Measurements from ENCODE around the gene RYK.

RYK gene

DNA sequence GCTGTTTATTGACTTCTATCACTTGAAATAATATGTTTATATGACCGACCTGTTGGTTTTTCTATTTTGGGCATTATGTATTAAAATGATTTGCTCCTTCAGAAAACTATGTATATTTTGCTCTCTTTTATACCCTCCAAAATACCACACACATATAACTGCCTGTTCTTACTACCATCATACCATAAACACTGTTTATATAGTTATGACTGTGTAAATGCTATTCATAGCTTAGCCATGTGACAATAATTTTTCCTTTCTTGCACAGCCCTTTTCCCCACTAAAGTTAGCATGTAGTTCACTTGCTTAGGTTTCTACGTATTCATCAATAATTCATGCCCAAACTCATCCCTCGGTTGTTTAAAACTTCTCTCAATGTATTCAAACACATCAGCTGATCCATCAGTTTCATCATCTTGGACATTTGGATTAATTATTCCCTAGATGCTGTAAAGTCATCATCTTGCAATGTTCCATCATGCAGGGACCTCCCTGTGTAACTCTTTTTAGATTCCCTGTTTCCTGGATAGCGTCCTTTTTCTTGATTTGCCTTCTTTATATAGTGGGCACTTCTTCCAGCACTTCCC, 8.2 kb upstream of the RYK start:
- FAIRE-seq (no peak), DNase-seq (ENCODE audit: insufficient read length, low spot score) (no peak)

DNA sequence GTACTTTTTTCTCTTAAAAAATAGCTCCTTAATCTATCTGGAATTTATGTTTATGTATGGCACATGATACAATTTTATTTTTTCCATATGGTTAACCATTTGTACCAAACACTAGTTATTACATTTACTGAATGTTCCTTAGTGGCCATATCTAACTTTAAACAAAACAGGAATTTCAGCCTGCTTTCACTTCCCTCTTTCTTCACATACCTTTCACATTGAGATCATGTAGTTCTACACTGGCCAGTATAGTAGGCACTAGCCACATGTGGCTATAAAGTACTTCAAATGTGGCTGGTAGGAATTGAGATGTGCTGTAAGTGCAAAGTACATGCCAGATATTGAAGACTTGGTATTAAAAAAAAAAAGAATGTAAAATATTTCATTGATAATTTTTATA, 4.7 kb upstream of the RYK start:
- no peak for DNase-seq (ENCODE audit: insufficient read length, low spot score)
- FAIRE-seq = peak; percentile 56

DNA sequence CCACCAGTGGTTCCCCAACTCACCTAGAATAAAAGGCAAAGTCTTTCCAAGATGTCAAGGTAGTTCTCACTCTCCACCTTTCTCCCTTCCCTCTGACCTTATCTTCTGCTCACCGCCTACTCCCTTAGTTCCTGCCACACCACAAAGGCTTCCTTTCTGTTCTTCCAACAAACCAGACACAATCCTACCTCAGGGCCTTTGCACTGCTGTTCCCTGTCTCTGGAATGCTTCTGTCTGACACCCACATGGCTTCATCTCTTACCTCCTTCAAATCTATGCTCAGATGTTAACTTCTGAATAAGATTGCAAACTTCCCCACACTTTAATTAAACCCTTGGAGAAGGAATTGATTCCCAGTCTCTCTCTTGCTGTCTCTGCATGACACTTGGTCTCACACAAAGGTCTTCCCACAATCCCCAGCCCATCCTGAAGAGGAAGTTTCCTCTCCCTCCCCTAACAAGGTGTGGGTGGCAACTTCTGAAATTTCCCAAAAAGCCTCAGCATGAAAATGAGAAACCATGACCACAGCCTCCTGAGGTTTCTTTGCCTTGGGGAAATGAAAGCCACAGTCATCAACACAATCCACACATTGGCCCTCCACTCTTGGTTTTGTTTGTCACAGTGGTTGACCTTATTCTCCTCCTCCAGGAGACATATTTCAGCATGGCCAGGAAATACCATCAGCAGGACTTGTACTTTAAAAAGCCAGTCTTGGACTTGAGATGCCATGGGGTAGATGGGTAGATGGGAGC, 3.0 kb upstream of the RYK start:
- FAIRE-seq (peak; percentile 89), DNase-seq (ENCODE audit: insufficient read length, low spot score) (no peak)

DNA sequence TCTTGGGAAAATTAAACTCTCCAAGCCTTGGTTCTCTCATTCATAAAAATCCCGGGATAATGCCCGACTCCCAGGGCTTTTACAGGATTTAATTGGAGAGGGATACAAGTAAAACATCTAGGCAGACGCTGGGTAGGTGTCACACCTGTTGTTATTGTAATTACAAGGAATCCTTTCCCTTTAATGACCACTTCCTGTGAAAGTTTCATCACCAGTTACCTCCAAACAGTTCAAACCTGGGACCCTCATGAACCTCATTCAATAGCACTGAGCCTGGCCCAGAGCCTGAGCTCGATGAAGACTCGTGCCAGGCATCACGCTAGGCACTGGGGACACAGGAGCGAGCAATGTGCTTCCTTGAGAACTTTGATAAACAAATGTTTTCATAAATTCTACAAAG, 2.1 kb upstream of the RYK start:
- DNase-seq (ENCODE audit: insufficient read length, low spot score) (no peak), FAIRE-seq (no peak)

DNA sequence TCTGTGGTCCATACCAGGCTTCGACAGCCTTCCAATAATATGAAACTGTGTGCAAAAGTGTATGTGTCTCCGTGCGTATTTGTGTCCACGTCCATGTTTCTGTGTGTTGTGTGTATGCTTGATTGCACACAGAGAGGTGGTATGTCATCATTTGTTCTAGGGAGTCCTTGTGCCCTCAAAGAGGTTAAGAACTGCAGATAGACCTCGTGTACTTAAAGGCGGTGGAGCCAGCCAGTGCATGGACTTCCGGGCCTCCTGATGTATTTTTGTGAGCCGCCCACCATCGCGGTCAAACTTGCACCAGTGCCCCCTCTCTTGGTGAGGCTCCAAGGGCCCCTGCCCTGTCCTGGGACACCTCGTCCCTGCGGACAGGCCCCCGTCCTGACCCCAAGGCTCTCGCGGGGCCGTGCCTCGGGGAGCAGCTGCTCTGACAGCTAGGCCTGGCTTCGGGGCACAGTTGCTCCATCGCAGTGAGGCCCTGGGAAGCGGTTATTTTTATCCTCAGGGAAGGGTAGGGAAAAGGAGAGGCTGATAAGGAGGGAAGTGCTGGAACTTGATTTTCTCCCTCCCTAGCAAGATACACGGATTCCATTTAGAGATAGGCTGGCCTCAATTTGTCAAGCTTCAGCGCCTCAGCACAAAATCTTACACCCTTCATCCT, 1.2 kb upstream of the RYK start:
- DNase-seq (ENCODE audit: insufficient read length, low spot score) = no peak
- no peak for FAIRE-seq

GRCh38 chr3:134249935-134250716, 533 bp downstream of the RYK start:
- FAIRE-seq (no peak), DNase-seq (ENCODE audit: insufficient read length, low spot score) (peak; percentile 35)

DNA sequence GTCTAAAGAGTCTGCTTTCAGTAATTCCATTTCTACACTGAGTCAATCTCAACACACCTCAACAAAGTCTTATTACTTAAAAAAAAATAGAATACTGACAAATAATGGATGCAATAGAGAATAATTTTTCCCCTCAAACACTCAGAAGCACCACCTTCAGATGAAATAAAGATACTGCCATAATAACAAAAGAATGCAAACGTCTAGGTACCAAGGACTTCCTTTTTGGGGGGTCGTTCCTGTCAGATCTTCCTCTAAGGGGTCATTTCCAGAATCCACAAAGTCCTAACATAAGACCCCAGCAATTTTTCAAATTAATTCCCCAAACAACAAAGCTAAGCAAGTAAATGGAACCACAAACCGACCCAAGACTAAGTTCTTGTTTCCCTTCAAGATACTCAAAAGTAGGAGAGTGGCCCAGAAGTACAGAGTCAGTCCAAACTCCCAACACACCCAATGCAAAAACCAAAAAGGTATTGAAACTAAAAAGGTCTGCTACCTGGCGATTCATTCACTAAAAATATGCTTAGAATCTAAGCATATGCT, 1.3 kb downstream of the RYK start:
- FAIRE-seq = peak; percentile 72
- no peak for DNase-seq (ENCODE audit: insufficient read length, low spot score)

DNA sequence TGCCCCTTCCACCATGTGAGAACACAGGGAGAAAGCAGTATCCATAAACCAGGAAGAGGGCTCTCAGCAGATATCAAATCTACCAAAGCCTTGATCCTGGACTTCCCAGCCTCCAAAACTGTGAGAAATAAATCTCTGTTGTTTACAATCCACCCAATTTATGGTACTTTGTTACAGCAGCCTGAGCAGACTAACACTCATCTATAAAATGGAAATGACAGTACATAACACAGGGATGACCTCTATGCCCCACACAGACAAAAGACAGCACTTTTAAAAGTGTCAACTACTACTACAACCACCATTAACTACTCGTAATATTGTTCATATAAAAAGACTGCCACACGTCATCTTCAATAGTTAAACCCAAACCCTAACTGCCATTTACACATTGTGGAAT, 5.7 kb downstream of the RYK start:
- FAIRE-seq (no peak), DNase-seq (ENCODE audit: insufficient read length, low spot score) (no peak)

DNA sequence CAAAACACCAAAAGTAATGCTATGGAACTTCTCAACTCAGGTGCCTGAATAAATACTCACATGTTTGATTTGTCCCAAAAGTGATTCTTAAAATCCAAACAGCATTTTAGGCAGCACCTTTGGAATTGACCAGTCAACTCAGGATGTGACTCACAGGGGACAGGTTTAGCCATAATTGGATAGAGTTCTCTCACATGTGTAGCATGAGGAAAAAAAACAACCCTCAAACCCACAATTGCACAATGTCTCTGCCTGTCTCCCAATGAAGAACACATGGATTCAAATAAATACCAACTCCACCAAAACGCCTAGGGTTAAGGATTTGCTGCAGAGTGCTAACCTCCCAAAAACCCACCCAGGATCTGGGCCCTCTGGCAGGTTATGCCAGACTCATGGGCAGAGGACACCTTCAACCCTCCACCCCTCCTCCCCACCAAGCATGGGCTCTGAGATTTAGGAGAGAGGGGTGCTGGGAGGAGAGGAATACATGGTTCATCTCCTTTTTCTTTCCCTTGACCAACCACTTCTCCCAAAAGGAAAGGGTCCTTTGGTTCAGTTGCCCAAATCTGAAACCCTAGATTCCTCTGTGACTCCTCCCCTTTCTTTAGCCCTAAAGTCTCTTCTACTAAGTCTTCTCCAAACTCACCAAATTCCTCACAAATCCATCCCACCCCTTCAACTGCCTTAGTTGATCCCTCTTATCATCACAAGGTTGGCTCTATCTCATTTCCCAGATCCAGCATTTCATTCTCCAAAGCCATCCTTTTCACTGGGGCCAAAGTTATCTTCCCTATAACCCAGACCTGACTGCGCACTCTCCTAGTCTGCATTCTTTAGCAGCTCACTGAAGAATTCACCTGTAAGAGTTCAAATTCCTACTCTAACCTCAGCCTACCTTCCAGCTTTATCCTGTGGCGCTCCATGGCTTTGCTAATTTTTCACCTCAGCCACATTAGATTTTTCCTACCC, 7.7 kb downstream of the RYK start:
- no peak for DNase-seq (ENCODE audit: insufficient read length, low spot score)
- FAIRE-seq = no peak

DNA sequence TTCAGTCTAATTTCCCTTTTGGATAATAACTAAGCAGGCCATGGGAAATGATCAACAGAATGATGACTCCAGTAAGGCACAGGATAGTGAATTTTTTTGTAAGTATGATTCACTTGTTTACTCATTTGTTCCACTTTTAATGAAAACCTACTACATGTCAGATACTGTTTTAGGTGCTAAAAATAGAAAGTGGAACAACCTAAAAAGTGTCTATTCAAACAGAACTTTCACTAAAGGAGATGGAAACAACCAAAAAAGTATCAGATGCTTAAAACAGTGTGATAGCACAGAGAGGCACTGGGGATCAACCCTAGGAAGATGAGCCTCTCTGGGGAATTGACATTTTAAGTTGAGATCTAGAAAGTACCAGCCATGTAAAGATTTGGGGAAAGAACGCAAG, 11.1 kb downstream of the RYK start:
- FAIRE-seq (peak; percentile 55), DNase-seq (ENCODE audit: insufficient read length, low spot score) (no peak)

DNA sequence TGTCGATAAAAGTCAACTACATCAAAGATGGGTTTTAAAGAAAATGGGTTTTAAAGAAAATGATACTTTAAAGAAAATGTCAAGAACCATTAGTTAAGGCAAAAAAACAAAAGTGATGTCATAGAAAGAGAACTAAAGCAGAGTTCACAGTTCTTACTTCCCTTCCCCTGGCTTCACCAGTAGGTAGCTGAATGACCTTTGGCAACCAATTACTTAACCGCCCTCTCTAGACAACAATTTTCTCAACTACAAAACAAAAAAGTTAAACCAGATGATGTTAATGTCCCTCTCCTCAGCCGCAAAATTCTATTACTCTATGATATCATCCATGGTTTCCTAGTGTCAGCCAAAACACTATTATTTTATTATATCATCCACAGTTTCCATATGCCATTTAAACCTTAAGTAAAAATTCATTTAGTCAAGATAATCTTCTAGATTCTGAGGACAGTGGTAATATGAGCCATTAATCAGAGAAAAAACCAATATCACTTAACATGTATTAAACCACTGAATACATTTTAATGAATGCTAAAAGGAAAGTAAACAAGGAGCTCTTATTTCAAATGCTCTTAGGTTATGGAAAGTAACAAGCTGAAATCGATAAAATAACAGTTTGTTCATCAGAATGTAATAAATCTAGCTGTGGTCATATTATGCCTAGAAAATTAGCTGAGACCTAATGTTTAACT, 13.1 kb downstream of the RYK start:
- FAIRE-seq (peak; percentile 62), DNase-seq (ENCODE audit: insufficient read length, low spot score) (no peak)

- FAIRE-seq = peak; percentile 87
- no peak for DNase-seq (ENCODE audit: insufficient read length, low spot score)
Observed at GRCh38 chr3:134236505-134237170, 14.0 kb downstream of the RYK start.

DNA sequence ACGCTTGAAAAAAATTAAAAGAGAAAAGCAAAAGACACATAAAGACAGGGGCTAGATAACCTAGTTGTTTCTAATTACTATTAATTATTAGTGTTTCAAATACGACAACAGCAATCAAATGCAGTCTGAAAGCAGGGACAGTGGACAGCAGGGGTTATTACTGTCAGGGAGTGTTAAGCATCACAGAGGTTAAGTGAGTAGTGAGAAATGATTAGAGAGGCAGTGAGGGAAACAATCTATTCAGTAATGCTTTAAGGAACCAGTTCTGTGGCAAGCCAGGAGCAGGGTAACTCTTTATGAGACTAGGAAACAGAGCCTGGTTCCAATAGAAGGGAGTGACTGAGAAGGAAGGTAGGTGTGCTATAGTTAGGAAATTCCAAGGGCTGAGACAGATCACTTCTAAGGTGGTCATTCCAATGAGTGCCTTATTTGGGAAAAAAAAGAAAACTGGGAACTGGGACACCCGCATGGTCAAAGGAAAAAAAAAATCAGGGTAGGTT, 15.0 kb downstream of the RYK start:
- no peak for DNase-seq (ENCODE audit: insufficient read length, low spot score)

DNA sequence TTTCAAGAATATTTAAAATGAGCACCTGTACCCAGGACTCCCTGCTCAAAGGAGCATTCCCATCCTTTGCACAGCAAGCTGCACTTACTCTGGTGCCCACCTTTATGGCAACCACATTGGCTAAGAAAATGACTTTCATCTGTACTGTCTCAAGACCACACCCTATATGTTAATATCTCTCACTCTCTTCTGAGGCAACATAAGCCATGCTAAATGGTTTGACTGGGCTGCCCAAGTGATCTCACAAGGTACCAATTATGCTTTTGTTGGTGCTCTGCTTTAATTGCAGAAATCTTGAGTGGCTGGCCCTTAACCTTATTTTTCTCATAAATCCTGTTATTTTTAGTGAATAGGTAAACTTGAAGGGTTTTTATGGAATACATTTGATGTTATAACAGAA, 17.7 kb downstream of the RYK start:
- FAIRE-seq = no peak
- no peak for DNase-seq (ENCODE audit: insufficient read length, low spot score)

More for the DNA sequence above, 15.0 kb downstream of the RYK start:
- FAIRE-seq = no peak

- DNase-seq (ENCODE audit: insufficient read length, low spot score) (no peak), FAIRE-seq (peak; percentile 80)
Observed at GRCh38 chr3:134232151-134232550, 18.5 kb downstream of the RYK start.

- DNase-seq (ENCODE audit: insufficient read length, low spot score) = no peak
- FAIRE-seq = no peak
Observed at GRCh38 chr3:134231131-134231530, 19.5 kb downstream of the RYK start.

DNA sequence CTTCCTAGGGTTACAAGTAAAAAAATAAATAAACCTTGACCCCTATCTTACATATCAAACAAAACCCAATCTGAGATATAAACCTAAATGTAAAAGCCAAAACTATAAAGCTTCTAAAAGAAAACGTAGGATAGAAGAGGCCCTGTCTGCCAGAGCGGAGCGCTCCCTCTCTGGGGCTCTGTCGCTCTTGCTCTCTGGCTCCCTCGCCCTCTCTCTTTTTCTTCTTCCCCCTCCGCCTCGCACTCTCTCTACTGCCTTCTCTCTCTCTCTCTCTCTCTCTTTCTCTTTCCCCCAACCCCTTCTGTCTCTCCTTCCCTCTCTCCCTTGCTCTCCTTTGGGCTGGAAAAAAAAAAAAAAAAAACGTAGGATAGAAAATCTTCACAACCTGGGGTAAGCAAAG, 21.6 kb downstream of the RYK start:
- FAIRE-seq (no peak), DNase-seq (ENCODE audit: insufficient read length, low spot score) (no peak)

DNA sequence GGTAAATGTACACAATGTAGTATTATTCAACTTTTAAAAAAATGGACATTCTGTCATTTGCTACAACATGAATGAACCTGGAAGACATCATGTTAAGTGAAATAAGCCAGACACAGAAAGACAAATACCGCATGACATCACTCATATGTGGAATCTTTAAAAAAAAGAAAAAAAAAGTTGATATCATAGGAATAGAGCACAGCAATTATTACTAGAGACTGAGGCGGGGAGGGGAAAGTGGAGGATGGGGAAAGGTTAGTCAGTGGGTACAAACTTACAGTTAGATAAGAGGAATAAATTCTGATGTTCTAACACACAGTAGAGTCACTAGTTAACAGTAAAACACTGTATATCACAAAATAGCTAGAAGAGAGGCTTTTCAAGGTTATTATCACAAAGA, 22.2 kb downstream of the RYK start:
- FAIRE-seq (no peak), DNase-seq (ENCODE audit: insufficient read length, low spot score) (no peak)

- DNase-seq (ENCODE audit: insufficient read length, low spot score) = no peak
- FAIRE-seq = no peak
Observed at GRCh38 chr3:134228035-134228434, 22.6 kb downstream of the RYK start.

Data from GM19239 (cell line).